ENCODE results near the gene CA12.

GRCh38 chr15:63411866-63412265 is 30.2 kb upstream of the CA12 start:
- TF ChIP-seq CTCF (IDR thresholded peaks at IDR 0.05) (no peak), POLR2A (IDR thresholded peaks at IDR 0.05) (no peak), POLR2AphosphoS5 (IDR thresholded peaks at IDR 0.05) (no peak)
